ENCODE measurements around the gene EXO5.
"Not testable (repeated sequence)": the region's sequence is repeated elsewhere in the genome, so short reads cannot be mapped to it uniquely, and the experiment has no call there.

EXO5 gene

GRCh38 chr1:40535732-40536131, 27.2 kb downstream of the EXO5 start:
- no peak overlapping the region for H3K4me3 ChIP-seq (ENCODE audit: low read length)
- no peak for DNase-seq (ENCODE audit: low read depth, low spot score)

GRCh38 chr1:40539338-40539737, 30.8 kb downstream of the EXO5 start:
- no peak overlapping the region for H3K4me3 ChIP-seq (ENCODE audit: low read length)
- DNase-seq (ENCODE audit: low read depth, low spot score), result no peak

- no peak for DNase-seq (ENCODE audit: low read depth, low spot score)
- no peak overlapping the region for H3K4me3 ChIP-seq (ENCODE audit: low read length)
Measured at GRCh38 chr1:40546957-40547356, 38.4 kb downstream of the EXO5 start.

- H3K4me3 ChIP-seq (ENCODE audit: low read length), result no peak overlapping the region
- DNase-seq (ENCODE audit: low read depth, low spot score), result no peak
Measured at GRCh38 chr1:40553017-40553416, 44.5 kb downstream of the EXO5 start.

- not testable (repeated sequence) for H3K4me3 ChIP-seq (ENCODE audit: low read length)
Measured at GRCh38 chr1:40554807-40555206, 46.2 kb downstream of the EXO5 start.

GRCh38 chr1:40556121-40556520, 47.6 kb downstream of the EXO5 start:
- no peak for DNase-seq (ENCODE audit: low read depth, low spot score)
- no peak overlapping the region for H3K4me3 ChIP-seq (ENCODE audit: low read length)

More at GRCh38 chr1:40554807-40555206, 46.2 kb downstream of the EXO5 start:
- not testable (repeated sequence) for DNase-seq (ENCODE audit: low read depth, low spot score)

- not testable (repeated sequence) for DNase-seq (ENCODE audit: low read depth, low spot score)
Measured at GRCh38 chr1:40558241-40558640, 49.7 kb downstream of the EXO5 start.

GRCh38 chr1:40562185-40562584, 53.6 kb downstream of the EXO5 start:
- H3K4me3 ChIP-seq (ENCODE audit: low read length), result no peak overlapping the region
- DNase-seq (ENCODE audit: low read depth, low spot score), result no peak

More at GRCh38 chr1:40558241-40558640, 49.7 kb downstream of the EXO5 start:
- not testable (repeated sequence) for H3K4me3 ChIP-seq (ENCODE audit: low read length)

GRCh38 chr1:40563266-40563665, 54.7 kb downstream of the EXO5 start:
- H3K4me3 ChIP-seq (ENCODE audit: low read length), result no peak overlapping the region
- DNase-seq (ENCODE audit: low read depth, low spot score), result no peak

- DNase-seq (ENCODE audit: low read depth, low spot score), result no peak
- no peak overlapping the region for H3K4me3 ChIP-seq (ENCODE audit: low read length)
Measured at GRCh38 chr1:40564506-40564905, 55.9 kb downstream of the EXO5 start.

GRCh38 chr1:40564913-40565312, 56.3 kb downstream of the EXO5 start:
- DNase-seq (ENCODE audit: low read depth, low spot score), result no peak
- H3K4me3 ChIP-seq (ENCODE audit: low read length), result no peak overlapping the region

Measured in Jurkat, Clone E6-1 (cell line).